Breast epithelium (tissue), 3 donors: ENCODE results near the gene MYCN.

ENCODE experiments used
- CTCF ChIP-seq, 3 donors: fragments of 450-650 bp; IDR thresholded peaks; one replicate each; pipeline ENCODE4 v1.5.1; 2016 to 2017; ENCODE audit warnings: antibody characterized with exemption in 3 of 3, mild to moderate bottlenecking in 3 of 3, moderate library complexity in 3 of 3
- POLR2AphosphoS5 ChIP-seq, 3 donors: sonication (generic); formaldehyde crosslinking; IDR thresholded peaks; one replicate each; pipeline ENCODE4 v1.6.1; 2017; ENCODE audit warnings: antibody characterized with exemption in 3 of 3

GRCh38 chr2:15954761-15955160 is 14.4 kb downstream of the MYCN start:
- TF ChIP-seq POLR2AphosphoS5 (IDR thresholded peaks at IDR 0.05) (no peak), CTCF (IDR thresholded peaks at IDR 0.05) (no peak)
